OCI-M2 (cell line): ENCODE measurements around the gene NELFCD.
A peak's percentile ranks its signal among the peaks of the same experiment; 100 is the strongest.
"Not testable (repeated sequence)": the region's sequence is repeated elsewhere in the genome, so short reads cannot be mapped to it uniquely, and the experiment has no call there.

ENCODE experiments used
- DNase-seq: peaks from one replicate; lab custom pipeline; 2025; ENCODE audit not compliant: unreplicated experiment; lab: John Stamatoyannopoulos, UW

The NELFCD gene

GRCh38 chr20:59023616-59024015 is 42.6 kb downstream of the NELFCD start:
- DNase-seq: no peak

- DNase-seq: no peak
Measured at GRCh38 chr20:59024111-59024530, 43.1 kb downstream of the NELFCD start.

GRCh38 chr20:59025086-59025485 is 44.0 kb downstream of the NELFCD start:
- no peak for DNase-seq

- no peak for DNase-seq
Measured at GRCh38 chr20:59025511-59025910, 44.5 kb downstream of the NELFCD start.

GRCh38 chr20:59026904-59027740 is 46.1 kb downstream of the NELFCD start:
- DNase-seq: no peak

- DNase-seq: no peak
Measured at GRCh38 chr20:59027741-59028320, 46.8 kb downstream of the NELFCD start.

- no peak for DNase-seq
Measured at GRCh38 chr20:59028812-59029211, 47.8 kb downstream of the NELFCD start.

- no peak for DNase-seq
Measured at GRCh38 chr20:59030911-59031563, 50.0 kb downstream of the NELFCD start.

- no peak for DNase-seq
Measured at GRCh38 chr20:59031564-59032022, 50.5 kb downstream of the NELFCD start.

GRCh38 chr20:59032023-59032712 is 51.1 kb downstream of the NELFCD start, which contains the start of gene ATP5F1E:
Gene ATP5F1E (minus strand): TSS chr20:59032335. CDS start chr20:59032251, 84 bp downstream.
- DNase-seq: peak; percentile 89

- DNase-seq: no peak
Measured at GRCh38 chr20:59032713-59033059, 51.6 kb downstream of the NELFCD start.

GRCh38 chr20:59033093-59033492 is 52.0 kb downstream of the NELFCD start:
- DNase-seq: no peak

- no peak for DNase-seq
Measured at GRCh38 chr20:59033616-59034165, 52.6 kb downstream of the NELFCD start.

GRCh38 chr20:59035381-59035780 is 54.3 kb downstream of the NELFCD start:
- DNase-seq: no peak

GRCh38 chr20:59037386-59037785 is 56.3 kb downstream of the NELFCD start:
- DNase-seq: no peak

- DNase-seq: no peak
Measured at GRCh38 chr20:59039233-59039632, 58.2 kb downstream of the NELFCD start.

GRCh38 chr20:59040667-59041066 is 59.6 kb downstream of the NELFCD start:
- DNase-seq: no peak

GRCh38 chr20:59041487-59041886 is 60.4 kb downstream of the NELFCD start:
- DNase-seq: not testable (repeated sequence)

GRCh38 chr20:59042151-59042795 is 61.2 kb downstream of the NELFCD start, which contains the start of gene PRELID3B:
Gene PRELID3B (minus strand): TSS chr20:59042786. CDS start chr20:59042730, 56 bp downstream.
- DNase-seq: no peak
